SK-N-SH (cell line): ENCODE measurements around the gene ATOH1. TPM values are rescaled to one million over a fixed set of nuclear protein-coding genes. Genes with fewer than 3 reads are reported as not detected.

Experiments
- CTCF ChIA-PET: fragments of 300-600, 350-600 bp; formaldehyde crosslinking; extraction: SDS; loops from one replicate; lab custom pipeline; 2021; lab: Yijun Ruan, JAX
- POLR2A ChIA-PET: fragments of 350-600 bp; sonication (Branson Sonifier 250); formaldehyde crosslinking; extraction: SDS; loops from one replicate; lab custom pipeline; 2020; ENCODE audit warnings: antibody characterized with exemption, inconsistent platforms; lab: Yijun Ruan, JAX
- DNase-seq: peaks from one replicate; pipeline ENCODE4 v3.0.0; 2012
- H2AFZ ChIP-seq: fragments of 200-600 bp; sonication (generic); 2 replicates; pipeline ENCODE4 v1.8.1; 2016; ENCODE audit warnings: antibody characterized with exemption, mild to moderate bottlenecking, low read depth
- H3F3A ChIP-seq: fragments of 200-600 bp; sonication (generic); replicated peaks from 2 replicates; pipeline ENCODE3; 2016; ENCODE audit warnings: antibody characterized with exemption, mild to moderate bottlenecking; ENCODE audit not compliant: insufficient read depth
- H3K27ac ChIP-seq, 2 experiments: fragments of 200-500 bp in 1 of 2; fragments of 200-600 bp in 1 of 2; sonication (Bioruptor generic) in 1 of 2; sonication (generic), shearing (Covaris generic) in 1 of 2; 2 replicates each; pipeline versions ENCODE4 v1.5.1 to v1.6.1; 2014 to 2016; ENCODE audit warnings: low read depth in 2 of 2, inconsistent platforms in 1 of 2, low read length in 1 of 2, mild to moderate bottlenecking in 1 of 2, mixed read lengths in 1 of 2
- H3K27me3 ChIP-seq: fragments of 200-600 bp; sonication (generic), shearing (Covaris generic); 2 replicates; pipeline ENCODE4 v1.6.1; 2016; ENCODE audit warnings: mixed run types; ENCODE audit not compliant: insufficient read depth
- H3K36me3 ChIP-seq, 2 experiments: fragments of 200-500 bp in 1 of 2; fragments of 200-600 bp in 1 of 2; sonication (Bioruptor generic) in 1 of 2; sonication (generic) in 1 of 2; replicated peaks in 1 of 2; 2 replicates each; pipeline versions ENCODE3 to v1.5.1; 2014 to 2016; ENCODE audit warnings: low read length in 1 of 2, mild to moderate bottlenecking in 1 of 2; ENCODE audit not compliant: insufficient read depth in 2 of 2, control insufficient read depth in 1 of 2
- H3K4me1 ChIP-seq, 2 experiments: fragments of 200-500 bp in 1 of 2; fragments of 200-600 bp in 1 of 2; sonication (Bioruptor generic) in 1 of 2; sonication (generic), shearing (Covaris generic) in 1 of 2; 2 replicates each; pipeline versions ENCODE4 v1.5.1 to v1.6.1; 2014 to 2016; ENCODE audit warnings: low read depth in 1 of 2, low read length in 1 of 2, mixed run types in 1 of 2; ENCODE audit not compliant: insufficient read depth in 2 of 2, control insufficient read depth in 1 of 2
- H3K4me2 ChIP-seq: fragments of 200-600 bp; sonication (generic), shearing (Covaris generic); 2 replicates; pipeline ENCODE4 v1.6.1; 2017; ENCODE audit warnings: mixed run types
- H3K4me3 ChIP-seq, 2 experiments: fragments of 200-500 bp in 1 of 2; fragments of 200-600 bp in 1 of 2; sonication (Bioruptor generic) in 1 of 2; sonication (generic), shearing (Covaris generic) in 1 of 2; 2 replicates each; pipeline versions ENCODE4 v1.5.1 to v1.8.1; 2014 to 2016; ENCODE audit warnings: low read depth in 2 of 2, inconsistent platforms in 1 of 2, low read length in 1 of 2, mild to moderate bottlenecking in 1 of 2, mixed read lengths in 1 of 2, moderate library complexity in 1 of 2
- H3K79me2 ChIP-seq: fragments of 200-600 bp; sonication (generic); 2 replicates; pipeline ENCODE4 v1.8.1; 2017; ENCODE audit warnings: mild to moderate bottlenecking; ENCODE audit not compliant: insufficient read depth
- H3K9ac ChIP-seq: fragments of 200-600 bp; sonication (generic); 2 replicates; pipeline ENCODE4 v1.6.1; 2017; ENCODE audit warnings: mixed run types
- H3K9me2 ChIP-seq: fragments of 200-600 bp; sonication (generic); 2 replicates; pipeline ENCODE4 v1.6.1; 2017; ENCODE audit warnings: mixed run types
- H3K9me3 ChIP-seq: fragments of 200-600 bp; sonication (generic); 2 replicates; pipeline ENCODE4 v1.6.1; 2017; ENCODE audit warnings: mixed run types, mild to moderate bottlenecking, moderate library complexity
- H4K20me1 ChIP-seq: fragments of 200-600 bp; sonication (generic); 2 replicates; pipeline ENCODE4 v1.6.1; 2017; ENCODE audit warnings: mild to moderate bottlenecking, mixed run types; ENCODE audit not compliant: insufficient read depth
- EZH2phosphoT487 ChIP-seq: fragments of 200-600 bp; sonication (generic); IDR thresholded peaks from 2 replicates; pipeline ENCODE4 v1.6.1; 2017; ENCODE audit warnings: low read depth, mixed run types, mild to moderate bottlenecking, antibody characterized with exemption, moderate library complexity, borderline replicate concordance
- MEF2A ChIP-seq: IDR thresholded peaks from 2 replicates; pipeline ENCODE4 v1.4.0; 2012; ENCODE audit warnings: low read depth, borderline replicate concordance
- NRF1 ChIP-seq: IDR thresholded peaks from 2 replicates; pipeline ENCODE4 v1.6.1; 2012; ENCODE audit warnings: low read depth, mild to moderate bottlenecking, low read length
- POLR2AphosphoS5 ChIP-seq: IDR thresholded peaks from 2 replicates; pipeline ENCODE4 v1.6.1; 2012; ENCODE audit warnings: low read depth, low read length
- RAD21 ChIP-seq: IDR thresholded peaks from 2 replicates; pipeline ENCODE4 v1.6.1; 2012; ENCODE audit warnings: mild to moderate bottlenecking, low read length
- WGBS: methylation state at CpG from one replicate; pipeline ENCODE4 v1.1.6; 2017; ENCODE audit warnings: low lambda C conversion rate; 5-methylcytosine and 5-hydroxymethylcytosine counted together
- polyA plus RNA-seq, 3 experiments: library from polyadenylated mRNA; depleted of rRNA; stranded (reverse); fragments of >200 nt; gene quantifications; 2 replicates each; pipeline ENCODE4 v1.2.3, GENCODE V29; 2012
- TF ChIP-seq, protein P1 (sequence below): fragments of 150-350 bp; IDR thresholded peaks from 2 replicates; pipeline ENCODE4 v1.6.1; 2016; ENCODE audit warnings: mild to moderate bottlenecking, low read depth, low read length
- TF ChIP-seq, protein P2 (sequence below): fragments of 150-350 bp; IDR thresholded peaks from 2 replicates; pipeline ENCODE4 v1.6.1; 2017; ENCODE audit warnings: antibody characterized with exemption, low read length, low read depth, borderline replicate concordance
- TF ChIP-seq, protein P3 (sequence below): IDR thresholded peaks from 2 replicates; pipeline ENCODE4; 2012
- TF ChIP-seq, protein P4 (sequence below): IDR thresholded peaks from 2 replicates; pipeline ENCODE4 v1.6.1; 2012; ENCODE audit warnings: mild to moderate bottlenecking, low read depth, low read length, moderate library complexity

ATOH1 gene
- polyA plus RNA-seq, 1 of the 3 experiments (the other 2 are of a cell fraction), result not detected

DNA sequence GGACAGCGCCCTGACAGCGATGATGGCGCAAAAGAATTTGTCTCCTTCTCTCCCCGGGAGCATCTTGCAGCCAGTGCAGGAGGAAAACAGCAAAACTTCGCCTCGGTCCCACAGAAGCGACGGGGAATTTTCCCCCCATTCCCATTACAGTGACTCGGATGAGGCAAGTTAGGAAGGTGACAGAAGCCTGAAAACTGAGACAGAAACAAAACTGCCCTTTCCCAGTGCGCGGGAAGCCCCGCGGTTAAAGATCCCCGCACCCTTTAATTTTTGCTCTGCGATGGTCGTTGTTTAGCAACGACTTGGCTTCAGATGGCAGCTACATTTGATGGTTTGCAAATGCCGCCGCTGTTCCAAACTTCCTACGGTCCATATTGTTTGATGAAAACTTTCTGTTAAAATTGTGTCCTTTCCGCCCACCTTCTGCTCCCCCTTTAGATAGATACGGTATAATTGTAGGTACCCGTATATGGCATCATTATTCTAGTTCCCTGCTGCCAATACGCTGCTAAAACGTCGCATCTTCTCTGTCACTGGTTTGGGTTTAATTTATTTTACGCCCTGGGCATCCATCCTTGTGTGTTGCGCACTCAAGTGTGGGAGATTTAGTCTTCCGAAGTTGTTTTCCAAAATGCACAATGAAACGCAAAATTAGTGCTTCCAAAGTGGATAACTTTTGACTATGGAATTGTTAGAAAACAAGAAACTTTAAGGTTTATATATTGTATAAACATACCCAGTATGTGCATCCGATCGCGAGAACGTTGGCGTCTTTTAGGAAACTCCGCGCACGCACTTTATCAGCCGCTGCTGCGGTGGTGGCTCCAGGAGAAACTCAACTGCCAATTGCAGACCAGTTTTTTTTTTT, 1.5 kb downstream of the ATOH1 start:
- CTCF ChIA-PET, result interaction anchor here (1.6 kb wide), 1 partner anchor 303 kb away, joined by 3 read pairs; no protein-coding TSS in a partner anchor
- DNase-seq, result no peak
- H2AFZ ChIP-seq, result no peak overlapping the region
- peak overlapping the region; percentile 81; the same call in 1 of the 2 replicates for H3K4me2 ChIP-seq
- no peak overlapping the region for H3K27ac ChIP-seq
- 11% methylated on average over 38 of the region's 40 CpGs for WGBS
- POLR2A ChIA-PET, result no interaction called here
- H3K4me1 ChIP-seq, result peaks cover 0 to 18% of the 10 kb centered on the region in 2 experiments; a peak in 1 of 4 replicates
- H3K9ac ChIP-seq, result no peak overlapping the region
- no peaks in the 10 kb centered on the region for H3F3A ChIP-seq
- H4K20me1 ChIP-seq, result no peaks in the 10 kb centered on the region
- H3K27me3 ChIP-seq, result peaks cover 63% of the 10 kb centered on the region
- no peaks in the 10 kb centered on the region for H3K9me3 ChIP-seq
- peak overlapping the region in 1 of 2 experiments; percentile 43; a peak in 1 of 4 replicates for H3K4me3 ChIP-seq
- H3K36me3 ChIP-seq, result no peaks in the 10 kb centered on the region
- no peaks in the 10 kb centered on the region for H3K79me2 ChIP-seq
- TF ChIP-seq EZH2phosphoT487, result peak; percentile 78; the same call in 1 of the 2 replicates
- TF ChIP-seq, protein P1, sequence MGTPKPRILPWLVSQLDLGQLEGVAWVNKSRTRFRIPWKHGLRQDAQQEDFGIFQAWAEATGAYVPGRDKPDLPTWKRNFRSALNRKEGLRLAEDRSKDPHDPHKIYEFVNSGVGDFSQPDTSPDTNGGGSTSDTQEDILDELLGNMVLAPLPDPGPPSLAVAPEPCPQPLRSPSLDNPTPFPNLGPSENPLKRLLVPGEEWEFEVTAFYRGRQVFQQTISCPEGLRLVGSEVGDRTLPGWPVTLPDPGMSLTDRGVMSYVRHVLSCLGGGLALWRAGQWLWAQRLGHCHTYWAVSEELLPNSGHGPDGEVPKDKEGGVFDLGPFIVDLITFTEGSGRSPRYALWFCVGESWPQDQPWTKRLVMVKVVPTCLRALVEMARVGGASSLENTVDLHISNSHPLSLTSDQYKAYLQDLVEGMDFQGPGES, result no peak
- no peak for TF ChIP-seq POLR2AphosphoS5
- TF ChIP-seq, protein P2, sequence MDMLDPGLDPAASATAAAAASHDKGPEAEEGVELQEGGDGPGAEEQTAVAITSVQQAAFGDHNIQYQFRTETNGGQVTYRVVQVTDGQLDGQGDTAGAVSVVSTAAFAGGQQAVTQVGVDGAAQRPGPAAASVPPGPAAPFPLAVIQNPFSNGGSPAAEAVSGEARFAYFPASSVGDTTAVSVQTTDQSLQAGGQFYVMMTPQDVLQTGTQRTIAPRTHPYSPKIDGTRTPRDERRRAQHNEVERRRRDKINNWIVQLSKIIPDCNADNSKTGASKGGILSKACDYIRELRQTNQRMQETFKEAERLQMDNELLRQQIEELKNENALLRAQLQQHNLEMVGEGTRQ, result no peak
- no peak for TF ChIP-seq NRF1
- TF ChIP-seq RAD21, result no peak
- TF ChIP-seq, protein P3, sequence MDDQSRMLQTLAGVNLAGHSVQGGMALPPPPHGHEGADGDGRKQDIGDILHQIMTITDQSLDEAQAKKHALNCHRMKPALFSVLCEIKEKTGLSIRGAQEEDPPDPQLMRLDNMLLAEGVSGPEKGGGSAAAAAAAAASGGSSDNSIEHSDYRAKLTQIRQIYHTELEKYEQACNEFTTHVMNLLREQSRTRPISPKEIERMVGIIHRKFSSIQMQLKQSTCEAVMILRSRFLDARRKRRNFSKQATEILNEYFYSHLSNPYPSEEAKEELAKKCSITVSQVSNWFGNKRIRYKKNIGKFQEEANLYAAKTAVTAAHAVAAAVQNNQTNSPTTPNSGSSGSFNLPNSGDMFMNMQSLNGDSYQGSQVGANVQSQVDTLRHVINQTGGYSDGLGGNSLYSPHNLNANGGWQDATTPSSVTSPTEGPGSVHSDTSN, result no peak
- no peak for TF ChIP-seq MEF2A
- TF ChIP-seq, protein P4, sequence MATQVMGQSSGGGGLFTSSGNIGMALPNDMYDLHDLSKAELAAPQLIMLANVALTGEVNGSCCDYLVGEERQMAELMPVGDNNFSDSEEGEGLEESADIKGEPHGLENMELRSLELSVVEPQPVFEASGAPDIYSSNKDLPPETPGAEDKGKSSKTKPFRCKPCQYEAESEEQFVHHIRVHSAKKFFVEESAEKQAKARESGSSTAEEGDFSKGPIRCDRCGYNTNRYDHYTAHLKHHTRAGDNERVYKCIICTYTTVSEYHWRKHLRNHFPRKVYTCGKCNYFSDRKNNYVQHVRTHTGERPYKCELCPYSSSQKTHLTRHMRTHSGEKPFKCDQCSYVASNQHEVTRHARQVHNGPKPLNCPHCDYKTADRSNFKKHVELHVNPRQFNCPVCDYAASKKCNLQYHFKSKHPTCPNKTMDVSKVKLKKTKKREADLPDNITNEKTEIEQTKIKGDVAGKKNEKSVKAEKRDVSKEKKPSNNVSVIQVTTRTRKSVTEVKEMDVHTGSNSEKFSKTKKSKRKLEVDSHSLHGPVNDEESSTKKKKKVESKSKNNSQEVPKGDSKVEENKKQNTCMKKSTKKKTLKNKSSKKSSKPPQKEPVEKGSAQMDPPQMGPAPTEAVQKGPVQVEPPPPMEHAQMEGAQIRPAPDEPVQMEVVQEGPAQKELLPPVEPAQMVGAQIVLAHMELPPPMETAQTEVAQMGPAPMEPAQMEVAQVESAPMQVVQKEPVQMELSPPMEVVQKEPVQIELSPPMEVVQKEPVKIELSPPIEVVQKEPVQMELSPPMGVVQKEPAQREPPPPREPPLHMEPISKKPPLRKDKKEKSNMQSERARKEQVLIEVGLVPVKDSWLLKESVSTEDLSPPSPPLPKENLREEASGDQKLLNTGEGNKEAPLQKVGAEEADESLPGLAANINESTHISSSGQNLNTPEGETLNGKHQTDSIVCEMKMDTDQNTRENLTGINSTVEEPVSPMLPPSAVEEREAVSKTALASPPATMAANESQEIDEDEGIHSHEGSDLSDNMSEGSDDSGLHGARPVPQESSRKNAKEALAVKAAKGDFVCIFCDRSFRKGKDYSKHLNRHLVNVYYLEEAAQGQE, result no peak
- no peaks in the 10 kb centered on the region for H3K9me2 ChIP-seq
